HG02884 (cell line): ENCODE results near the gene TAF1D.
A peak's percentile ranks its signal among the peaks of the same experiment; 100 is the strongest.
"Not testable (repeated sequence)": the region's sequence is repeated elsewhere in the genome, so short reads cannot be mapped to it uniquely, and the experiment has no call there.

Source experiments
- ATAC-seq: cut with Tn5 transposase; IDR thresholded peaks from one replicate; pipeline ENCODE4 v1.9.1; 2021; ENCODE audit warnings: mild to moderate bottlenecking, moderate library complexity; ENCODE audit not compliant: unreplicated experiment

The TAF1D gene

DNA sequence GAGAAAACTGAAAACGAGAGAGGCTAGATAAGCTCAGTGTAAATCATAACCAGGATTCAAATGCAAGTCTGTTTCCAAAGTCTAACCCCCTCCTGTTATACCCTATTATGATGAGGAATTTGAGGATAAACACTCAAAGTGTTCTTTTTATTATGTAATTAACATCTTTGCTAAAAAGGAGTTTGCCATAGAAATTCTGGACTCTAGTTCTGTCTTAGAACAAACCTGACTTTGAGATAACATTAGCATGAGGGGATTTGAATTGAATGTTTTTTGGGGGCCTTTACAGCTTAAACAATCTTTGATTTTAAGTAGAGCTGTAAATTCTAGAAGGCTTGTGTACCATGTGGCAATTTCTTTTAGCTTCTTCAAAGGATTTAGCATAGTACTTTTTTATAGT, 9.7 kb upstream of the TAF1D start:
- ATAC-seq: no peak

- peak; percentile 69 for ATAC-seq
Observed at GRCh38 chr11:93747122-93747521, 5.8 kb upstream of the TAF1D start.

GRCh38 chr11:93746101-93746500, 4.8 kb upstream of the TAF1D start:
- no peak for ATAC-seq

DNA sequence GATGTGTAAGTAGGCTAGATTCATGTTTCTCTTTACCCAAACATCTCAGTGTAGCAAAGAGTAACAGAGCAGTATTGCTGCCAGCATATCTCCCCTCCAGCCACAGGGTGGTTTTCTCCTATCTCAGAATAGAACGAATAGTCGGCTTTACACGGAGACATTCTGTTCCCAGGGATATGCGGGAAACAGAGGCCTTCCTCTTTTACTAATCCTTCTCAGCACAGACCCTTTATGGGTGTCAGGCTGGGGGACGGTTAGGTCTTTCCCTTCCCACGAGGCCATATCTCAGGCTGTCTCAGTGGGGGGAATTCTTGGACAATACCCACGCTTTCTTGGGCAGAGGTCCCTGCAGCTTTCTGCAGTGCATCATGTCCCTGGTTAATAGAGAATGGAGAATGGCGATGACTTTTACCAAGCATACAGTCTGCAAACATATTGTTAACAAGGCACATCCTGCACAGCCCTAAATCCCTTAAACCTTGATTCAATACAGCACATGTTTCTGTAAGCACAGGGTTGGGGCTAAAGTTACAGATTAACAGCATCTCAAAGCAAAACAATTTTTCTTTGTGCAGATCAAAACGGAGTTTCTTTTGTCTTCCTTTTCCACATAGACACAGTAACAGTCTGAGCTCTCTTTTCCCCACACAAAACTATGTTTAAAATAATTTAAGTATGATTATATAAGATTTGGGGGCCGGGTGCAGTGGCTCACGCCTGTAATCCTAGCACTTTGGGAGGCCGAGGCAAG, 3.9 kb upstream of the TAF1D start:
- ATAC-seq: not testable (repeated sequence)

GRCh38 chr11:93744669-93745004, 3.3 kb upstream of the TAF1D start:
- no peak for ATAC-seq

DNA sequence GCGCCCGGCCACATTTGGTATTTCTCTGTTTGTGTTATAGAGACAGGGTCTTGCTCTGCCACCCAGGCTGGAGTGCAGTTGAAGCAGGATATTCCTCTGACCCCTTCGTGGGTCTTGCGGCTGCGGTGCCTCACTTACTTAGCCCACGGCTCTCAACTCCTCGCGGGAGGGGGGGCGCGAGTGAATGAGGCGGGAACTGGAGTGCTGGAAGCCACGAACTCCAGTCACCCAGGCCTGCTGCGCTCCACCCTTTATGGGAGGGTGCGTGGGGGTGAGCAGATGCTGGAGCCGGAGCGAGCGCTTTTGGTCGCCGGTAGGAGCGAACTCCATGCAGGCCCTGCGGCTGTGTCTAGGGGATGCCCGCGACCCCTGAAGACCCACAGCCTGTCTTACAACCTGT, 2.0 kb upstream of the TAF1D start:
- no peak for ATAC-seq

DNA sequence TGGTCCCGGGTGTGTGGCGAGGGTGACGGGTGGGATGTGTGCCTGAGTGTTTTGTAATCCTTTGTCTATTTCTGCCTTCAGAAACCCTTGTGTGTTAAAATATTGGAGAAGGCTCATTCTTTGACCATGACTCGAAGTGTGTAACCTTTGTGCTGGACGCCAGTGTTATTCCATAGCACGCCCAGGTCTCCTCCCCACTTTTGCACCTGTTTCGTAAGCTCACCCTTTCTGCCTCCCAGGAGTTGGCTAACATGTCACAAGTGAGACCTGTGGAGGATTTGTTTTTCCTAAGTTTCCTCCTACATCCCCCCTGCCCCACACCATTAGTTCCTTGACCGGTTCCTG, 559 bp upstream of the TAF1D start:
- ATAC-seq: peak; percentile 17

DNA sequence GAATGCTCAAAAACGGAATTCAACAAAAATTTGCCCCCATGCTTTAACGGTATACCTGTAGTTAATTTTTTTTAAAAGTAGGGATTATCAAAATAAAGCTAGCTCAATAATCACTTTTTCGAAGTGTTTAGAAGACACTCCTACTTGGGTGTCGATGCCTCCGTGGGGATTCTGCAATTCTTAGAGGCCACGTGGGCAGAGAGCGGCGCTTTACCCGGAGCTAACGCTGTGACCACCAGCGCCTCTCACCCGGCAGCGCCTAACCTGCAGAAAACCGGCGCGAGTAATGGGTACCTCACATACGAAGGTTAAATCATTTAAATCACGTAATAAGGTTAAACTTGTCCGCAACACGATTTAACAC, 583 bp downstream of the TAF1D start:
- ATAC-seq: peak; percentile 27

- ATAC-seq: peak; percentile 18
Observed at GRCh38 chr11:93740031-93740729, 1.1 kb downstream of the TAF1D start.

- no peak for ATAC-seq
Observed at GRCh38 chr11:93738647-93739081, 2.6 kb downstream of the TAF1D start.

DNA sequence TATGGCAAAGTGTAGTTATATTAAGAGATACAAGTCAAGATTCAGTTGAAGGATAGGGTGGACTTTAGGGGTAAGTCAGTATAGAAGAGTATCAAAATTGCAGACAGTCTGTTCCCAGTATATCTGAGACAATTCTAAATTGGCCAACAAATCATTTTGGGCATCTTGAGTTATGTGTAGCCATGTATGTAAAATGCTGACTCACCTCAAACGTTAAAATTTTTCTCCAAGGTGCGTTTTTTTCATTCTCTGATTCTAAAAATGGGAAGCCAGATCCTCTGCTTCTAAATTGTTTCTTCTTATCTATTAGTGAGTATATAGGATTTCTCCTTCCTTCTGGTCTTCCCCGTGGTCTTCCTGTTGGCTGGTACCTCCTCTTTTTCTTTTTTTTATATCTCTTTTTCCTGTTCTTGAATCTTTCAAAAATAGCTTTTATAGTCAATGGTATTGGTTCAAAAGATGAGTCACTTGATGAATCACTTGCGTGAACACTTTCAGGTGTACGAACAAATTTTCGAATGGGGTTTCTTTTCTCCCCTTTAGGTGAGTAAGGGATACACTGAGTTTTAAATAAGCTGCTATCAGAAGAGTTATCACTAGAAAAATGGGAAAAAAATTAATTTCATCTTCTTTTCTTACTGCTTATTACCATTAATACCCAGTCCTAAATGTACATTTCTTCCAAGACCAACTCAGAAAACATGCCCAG, 3.2 kb downstream of the TAF1D start:
- ATAC-seq: no peak

- no peak for ATAC-seq
Observed at GRCh38 chr11:93736129-93736528, 5.2 kb downstream of the TAF1D start.

DNA sequence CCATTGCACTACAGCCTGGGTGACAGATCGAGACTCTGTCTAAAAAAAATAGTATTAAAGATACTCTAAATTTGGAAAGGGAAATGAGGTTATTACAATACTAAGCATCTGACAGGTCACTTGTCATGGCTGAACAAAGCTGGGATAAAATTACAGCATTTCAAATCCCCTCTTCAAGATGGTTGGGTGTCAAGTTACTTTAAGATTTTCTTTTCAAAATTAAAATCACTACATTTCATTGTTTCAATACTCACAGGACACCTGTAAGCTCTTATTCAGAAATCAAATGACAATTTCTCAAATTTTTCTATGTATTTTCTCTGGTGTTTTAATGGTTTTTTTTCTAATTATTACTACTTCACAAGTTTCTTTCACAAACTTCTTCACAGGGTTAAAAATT, 5.7 kb downstream of the TAF1D start:
- ATAC-seq: no peak

DNA sequence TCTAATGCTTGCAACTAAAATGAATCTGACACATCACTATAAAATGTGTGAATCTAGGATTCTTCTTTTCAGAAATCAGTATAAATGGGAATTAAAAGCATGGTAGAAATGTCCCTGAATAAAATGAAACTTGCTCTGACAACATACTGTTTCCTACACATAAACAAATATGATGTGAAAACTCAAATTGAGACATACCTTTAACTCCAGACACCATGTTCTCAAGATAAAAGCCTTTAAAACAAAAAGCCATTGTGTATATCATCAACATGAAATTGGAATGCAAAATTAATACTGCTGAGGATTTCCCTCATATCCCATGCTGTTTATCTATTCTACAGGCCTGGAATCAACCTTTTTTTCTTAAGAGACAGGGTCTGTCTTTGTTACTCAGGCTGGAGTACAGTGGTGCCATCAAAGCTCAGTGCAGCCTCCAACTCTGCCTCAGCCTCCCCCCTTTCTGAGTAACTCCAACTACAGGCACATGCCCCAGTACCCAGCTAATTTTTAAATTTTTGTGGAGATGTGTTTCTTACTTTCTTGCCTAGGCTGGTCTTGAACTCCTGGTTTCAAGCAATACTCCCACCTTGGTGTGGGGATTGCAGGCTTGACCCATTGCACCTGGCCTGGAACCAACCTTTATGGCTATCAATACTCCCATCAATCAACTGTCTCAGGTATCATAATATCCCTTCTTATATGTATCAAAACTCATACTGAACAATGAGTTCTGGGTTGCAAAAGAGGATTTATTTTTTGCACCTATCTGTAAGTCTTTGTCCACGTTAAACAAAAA, 6.7 kb downstream of the TAF1D start:
- no peak for ATAC-seq

GRCh38 chr11:93733474-93733873, 7.8 kb downstream of the TAF1D start:
- ATAC-seq: no peak

GRCh38 chr11:93732237-93732892, 8.9 kb downstream of the TAF1D start:
- ATAC-seq: no peak

DNA sequence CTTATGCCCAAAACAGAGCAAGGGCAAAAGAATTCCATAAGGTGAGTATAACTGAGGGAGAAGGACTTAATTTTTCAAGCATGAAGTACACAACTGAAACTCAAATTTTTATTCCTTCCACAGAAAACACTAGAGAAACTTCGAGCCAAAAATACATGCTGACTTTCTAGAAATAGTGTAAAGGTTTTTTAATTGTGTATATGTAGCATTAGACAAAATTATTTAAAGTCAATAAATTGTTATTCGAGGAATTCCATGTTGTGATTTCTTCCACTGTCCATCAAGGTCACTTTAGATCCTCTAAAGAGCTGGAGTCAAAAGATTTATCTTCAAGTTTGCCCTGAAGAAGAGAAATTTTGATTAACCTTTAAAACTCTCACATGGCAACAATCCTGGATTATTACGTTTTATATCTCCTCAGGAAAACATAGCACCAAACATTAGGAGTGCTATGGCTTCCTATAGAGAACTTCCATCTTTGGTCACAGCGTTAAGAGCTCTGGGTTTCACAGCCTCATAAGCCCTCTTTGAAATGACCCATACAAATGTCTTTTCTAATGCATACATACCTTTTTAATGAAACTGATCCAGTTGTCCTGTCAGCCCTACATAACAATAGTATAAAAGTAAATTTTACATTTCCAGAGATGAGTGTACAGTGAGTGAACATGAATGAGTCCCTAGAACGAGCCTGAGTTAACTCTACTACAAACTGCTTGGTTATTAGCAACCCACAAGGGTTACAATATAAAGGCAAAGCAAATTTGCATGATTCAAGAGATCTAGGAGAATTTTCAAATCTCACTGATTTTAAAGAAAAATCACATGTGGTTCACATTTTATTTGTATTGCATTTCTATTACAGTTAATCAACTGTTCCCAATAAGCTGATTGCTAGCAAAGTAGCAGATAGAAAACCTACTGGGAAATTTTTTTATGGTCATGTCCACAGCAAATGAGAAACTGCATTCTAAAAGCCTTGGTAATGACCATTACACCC, 10.9 kb downstream of the TAF1D start:
- ATAC-seq: no peak

DNA sequence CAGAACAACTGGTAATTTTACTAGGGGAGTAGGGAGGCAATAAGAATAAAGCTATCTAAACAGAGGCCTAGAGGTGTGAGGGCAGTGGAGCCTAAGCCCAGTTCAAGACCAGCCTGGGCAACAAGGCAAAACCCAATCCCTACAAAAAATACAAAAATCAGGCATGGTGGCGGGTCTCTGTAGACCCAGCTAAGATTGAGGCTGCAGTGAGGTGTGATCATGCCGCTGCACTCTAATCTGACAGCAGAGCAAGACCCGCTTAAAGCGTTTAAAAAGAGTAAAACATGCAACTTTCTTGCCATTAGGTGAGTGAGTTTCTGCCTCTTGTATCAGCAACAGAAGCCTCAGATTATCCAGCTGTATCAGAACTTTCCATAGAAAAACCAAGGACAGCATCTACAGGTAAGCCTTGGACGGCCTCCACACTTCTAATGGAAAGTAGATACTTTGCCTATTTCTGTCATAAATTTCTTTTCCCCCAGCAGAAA, 12.1 kb downstream of the TAF1D start:
- no peak for ATAC-seq

DNA sequence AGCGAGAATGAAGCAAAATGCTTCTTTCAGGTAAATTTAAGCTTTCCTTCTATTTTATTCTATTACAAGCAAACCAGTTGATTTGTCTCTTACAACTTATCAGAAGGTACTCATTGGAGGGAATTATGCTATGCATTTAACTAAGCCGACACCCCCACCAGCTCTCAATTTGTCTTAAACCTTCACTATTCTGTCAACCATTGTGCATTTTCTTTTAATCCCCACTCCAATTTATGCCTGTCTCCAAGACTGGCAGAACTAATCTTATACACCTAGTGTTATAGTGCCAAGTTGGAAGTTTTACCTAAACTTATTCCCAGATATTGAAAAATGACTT, 12.5 kb downstream of the TAF1D start:
- no peak for ATAC-seq
